Amniotic stem cell (primary cell): ENCODE results near the gene HAP1.
"Not testable (repeated sequence)": the region's sequence is repeated elsewhere in the genome, so short reads cannot be mapped to it uniquely, and the experiment has no call there.

Experiments used
- DNase-seq: peaks from one replicate; lab custom pipeline; 2025; lab: John Stamatoyannopoulos, UW

HAP1 gene, protein sequence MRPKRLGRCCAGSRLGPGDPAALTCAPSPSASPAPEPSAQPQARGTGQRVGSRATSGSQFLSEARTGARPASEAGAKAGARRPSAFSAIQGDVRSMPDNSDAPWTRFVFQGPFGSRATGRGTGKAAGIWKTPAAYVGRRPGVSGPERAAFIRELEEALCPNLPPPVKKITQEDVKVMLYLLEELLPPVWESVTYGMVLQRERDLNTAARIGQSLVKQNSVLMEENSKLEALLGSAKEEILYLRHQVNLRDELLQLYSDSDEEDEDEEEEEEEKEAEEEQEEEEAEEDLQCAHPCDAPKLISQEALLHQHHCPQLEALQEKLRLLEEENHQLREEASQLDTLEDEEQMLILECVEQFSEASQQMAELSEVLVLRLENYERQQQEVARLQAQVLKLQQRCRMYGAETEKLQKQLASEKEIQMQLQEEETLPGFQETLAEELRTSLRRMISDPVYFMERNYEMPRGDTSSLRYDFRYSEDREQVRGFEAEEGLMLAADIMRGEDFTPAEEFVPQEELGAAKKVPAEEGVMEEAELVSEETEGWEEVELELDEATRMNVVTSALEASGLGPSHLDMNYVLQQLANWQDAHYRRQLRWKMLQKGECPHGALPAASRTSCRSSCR

DNA sequence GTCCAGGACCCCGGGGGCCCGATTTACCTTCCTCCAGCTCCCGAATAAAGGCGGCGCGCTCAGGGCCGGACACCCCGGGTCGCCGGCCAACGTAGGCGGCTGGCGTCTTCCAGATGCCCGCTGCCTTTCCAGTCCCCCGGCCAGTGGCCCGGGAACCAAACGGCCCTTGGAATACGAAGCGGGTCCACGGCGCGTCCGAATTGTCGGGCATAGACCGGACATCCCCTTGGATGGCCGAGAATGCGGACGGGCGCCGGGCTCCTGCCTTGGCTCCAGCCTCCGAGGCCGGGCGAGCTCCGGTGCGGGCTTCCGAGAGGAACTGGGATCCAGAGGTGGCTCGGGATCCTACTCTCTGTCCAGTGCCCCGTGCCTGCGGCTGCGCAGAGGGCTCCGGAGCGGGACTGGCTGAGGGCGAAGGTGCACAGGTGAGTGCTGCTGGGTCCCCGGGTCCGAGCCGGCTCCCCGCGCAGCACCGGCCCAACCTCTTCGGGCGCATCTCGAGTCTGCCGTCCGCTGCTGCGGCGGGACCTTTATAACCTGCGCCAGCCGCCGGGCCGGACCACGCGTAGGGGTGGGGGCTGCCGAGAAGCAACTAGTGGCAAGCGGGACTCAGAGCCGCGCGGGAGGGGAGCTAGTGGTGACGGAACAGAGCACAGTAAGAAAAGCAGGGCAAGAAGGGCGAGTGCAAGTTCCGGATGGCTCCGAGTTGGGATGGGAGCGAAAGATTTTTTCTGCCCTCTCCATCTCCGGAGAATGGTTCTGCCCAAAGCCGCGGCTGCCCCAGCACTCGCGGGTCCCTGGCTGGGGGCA, at the start of gene HAP1:
Gene HAP1 (minus strand): TSS at position 505 of the 810 bp plus-strand sequence. CDS start 9 bp downstream, at position 496.
- no peak for DNase-seq

DNA sequence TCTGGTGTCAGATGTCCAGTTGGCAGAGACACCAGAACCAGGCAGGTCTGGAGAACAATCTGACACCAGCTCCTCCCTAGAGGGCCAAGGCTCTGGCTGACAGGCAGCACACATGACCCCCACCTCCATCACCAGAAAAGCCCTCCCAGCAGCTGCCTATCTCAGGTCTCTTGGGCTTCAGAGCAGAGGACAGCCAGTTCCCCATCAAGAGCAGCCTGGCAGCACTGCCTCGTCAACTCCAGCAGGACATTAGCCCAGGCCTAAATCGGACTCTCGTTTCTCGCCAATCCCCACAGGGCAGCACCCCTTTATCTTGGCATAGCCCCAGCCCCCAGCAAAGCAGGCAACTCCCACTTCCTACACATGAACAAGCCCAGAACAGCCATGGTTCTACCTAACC, 47.7 kb upstream of the HAP1 start:
- DNase-seq: no peak

DNA sequence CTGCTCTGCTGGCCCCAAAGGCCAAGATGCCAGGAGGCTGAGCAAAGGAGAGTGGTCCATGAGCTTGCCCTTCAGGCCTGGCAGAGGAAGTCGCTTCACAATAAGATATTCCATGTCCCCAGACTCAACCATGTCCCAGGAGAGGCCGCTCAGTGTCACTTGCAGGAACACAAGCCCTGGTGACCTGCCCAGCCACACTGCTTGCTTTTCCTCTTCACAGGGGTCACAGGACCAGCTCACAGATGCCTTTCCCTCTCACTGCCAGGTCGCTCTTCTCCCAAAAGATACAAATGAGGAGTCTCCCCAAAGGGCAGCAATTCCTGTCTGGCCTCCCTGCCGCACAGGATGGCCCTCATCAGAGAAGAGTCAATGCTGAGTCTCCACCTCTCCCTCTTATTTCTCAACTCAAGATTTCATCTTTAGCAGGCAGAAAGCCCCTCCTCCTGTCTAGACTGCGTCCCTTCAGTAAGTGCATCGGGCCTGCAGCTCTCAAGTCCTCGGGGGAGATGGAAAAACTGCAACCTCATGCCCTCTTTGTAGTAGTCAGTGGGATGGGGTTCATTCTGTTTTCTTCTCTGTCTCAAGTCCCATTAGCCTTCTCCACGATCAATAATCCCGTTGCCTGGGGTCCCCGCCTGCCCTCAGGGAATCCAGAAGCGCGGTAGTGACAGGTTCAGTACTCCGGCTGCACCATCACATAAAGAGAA, 47.1 kb upstream of the HAP1 start:
- no peak for DNase-seq

DNA sequence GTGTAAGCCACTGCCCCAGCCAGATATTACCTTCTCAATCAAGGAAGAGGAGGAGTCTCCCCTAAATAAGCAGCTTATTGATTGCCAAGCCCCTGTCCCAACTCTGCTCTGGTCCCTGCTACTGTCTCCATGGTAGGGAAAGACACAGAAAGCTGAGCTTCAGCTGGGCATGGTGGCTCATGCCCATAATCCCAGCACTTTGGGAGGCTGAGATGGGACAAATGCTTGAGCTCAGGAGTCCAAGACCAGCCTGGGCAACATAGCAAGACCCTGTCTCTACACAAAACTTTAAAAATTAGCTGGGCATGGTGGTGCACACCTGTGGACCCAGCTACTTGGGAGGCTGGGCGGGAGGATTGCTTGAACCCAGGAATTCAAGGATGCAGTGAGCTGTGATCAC, 45.5 kb upstream of the HAP1 start:
- no peak for DNase-seq

DNA sequence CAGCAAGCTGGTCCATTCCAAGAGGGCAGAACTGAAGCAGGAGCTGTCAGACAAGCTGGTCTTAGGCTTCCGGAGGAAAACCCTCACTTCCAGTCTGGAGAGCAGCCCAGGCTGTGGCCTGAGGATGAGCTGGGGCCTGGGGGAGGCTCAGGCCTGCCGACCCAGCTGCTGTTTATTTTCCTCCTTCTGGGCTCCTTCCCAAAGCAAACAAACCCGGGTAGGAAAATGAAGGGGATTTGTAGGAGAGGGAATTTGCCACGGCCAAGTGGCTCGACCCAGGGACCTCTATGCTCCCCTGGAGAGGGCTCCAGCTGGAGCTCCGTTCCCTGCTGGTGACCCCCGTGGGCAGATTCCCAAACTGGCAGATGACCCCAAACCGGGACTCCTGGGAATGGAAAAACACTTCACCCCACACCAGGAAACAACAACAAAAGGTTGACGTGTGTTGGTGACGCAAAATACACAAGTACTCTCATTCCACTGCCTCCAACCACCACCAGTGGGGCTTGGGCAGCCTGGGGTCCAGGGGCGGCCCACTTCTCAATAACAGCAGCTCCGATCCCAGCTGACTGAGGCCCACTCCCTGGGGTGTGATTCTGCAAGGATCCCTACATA, 43.2 kb upstream of the HAP1 start:
- DNase-seq: peak; percentile 54

DNA sequence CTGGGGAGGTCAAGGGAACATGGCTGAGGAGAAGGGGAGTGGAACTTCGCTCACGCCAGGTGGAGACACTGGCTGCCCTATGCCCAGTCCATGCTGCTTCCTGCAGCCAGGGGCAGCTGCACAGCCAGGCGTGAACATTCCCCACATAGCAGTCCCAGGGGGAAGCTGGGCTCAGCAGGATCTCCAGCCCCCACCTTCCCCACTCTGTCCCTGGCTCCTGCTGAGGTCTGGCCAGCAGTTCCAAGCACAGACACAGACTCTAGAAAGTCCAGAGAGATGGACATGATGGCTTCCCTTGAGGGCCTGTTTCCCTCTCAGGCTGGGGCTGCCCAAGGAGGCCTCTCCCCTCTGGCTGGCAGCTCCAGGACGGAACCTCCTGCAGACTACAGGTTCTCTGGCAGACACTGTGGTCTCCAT, 42.7 kb upstream of the HAP1 start:
- no peak for DNase-seq

DNA sequence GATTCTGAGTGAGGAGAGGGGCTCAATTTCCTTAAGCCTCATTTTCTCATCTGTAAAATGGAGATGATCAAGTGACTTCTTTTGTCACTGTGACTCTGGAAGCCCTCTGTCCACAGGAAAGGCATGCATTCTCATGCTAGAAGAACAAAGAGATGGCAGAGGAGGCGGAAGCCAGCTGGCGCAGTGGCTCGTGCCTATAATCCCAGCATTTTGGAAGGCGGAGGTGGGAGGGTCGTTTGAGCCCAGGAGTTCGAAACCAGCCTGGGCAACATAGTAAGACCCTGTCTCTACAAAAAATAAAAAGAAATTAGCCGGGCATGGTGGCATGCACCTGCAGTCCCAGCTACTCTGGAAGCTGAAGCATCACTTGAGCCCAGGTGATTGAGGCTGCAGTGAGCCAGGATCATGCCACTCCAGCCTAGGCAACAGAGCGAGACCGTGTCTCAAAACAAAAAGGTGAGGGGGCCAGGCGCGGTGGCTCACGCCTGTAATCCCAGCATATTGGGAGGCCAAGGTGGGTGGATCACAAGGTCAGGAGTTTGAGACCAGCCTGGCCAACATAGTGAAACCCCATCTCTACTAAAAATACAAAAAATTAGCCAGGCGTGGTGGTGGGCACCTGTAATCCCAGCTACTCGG, 41.9 kb upstream of the HAP1 start:
- DNase-seq: not testable (repeated sequence)

DNA sequence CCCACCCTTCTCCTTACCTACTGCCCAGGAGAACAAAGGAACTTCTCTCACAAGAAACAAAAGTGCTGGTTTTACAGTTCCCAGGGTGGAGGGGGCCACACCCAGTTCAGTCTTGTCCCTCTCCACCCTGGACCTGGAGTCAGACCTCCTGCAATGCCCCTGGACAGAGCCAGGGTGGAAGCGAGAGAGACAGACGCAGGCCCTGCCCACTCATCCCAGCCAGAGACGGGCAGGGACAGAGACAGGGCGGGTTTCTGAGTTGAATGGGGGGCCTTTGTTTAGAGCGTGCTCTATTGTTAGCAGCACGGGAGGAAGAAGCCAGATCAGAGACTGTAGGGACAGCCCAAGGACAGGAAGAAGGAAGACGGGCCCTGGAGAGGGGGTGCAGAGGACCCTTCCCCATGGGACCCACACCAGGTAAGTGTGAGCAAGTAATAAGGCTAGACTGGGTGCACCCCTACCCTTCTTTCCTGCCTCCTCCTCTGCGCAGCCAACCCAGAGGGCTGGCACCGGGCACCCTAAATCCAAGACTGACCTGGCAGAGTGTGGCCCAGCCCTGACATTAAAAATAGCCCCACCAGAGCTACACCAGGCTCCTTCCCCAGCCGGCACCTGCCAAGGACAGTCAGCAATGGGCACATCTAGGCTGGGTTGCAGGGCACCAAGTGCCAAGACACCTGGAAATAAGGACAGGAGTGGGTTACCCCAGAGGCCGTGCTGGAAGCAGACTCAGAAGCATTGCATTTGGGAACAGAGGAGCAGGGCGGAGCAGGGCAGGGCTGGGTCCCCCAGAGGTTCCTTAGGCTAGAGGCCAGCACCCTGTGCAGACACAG, 41.2 kb upstream of the HAP1 start:
- DNase-seq: no peak

DNA sequence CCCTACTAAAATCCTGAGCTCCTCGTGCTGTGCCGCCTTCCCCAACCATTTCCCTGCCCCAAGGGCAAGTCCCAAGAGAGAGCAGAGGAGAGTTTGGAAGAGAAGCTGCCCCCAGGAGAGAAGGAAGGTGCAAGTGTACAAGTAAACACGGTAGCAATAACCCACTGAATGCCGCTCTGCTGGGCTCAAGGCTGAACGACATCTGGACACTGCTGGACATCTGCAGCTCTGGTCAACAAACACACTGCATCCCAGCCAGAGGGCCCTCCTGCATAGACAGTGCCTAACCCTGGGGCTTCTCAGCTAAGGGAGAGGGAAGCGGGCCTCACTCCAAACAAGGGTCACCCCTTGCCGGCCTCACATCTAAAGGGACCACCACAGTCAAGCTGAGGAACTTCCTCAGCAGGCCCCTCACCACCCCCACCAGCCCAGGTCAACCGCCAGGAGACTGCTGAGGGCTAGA, 39.3 kb upstream of the HAP1 start:
- no peak for DNase-seq

DNA sequence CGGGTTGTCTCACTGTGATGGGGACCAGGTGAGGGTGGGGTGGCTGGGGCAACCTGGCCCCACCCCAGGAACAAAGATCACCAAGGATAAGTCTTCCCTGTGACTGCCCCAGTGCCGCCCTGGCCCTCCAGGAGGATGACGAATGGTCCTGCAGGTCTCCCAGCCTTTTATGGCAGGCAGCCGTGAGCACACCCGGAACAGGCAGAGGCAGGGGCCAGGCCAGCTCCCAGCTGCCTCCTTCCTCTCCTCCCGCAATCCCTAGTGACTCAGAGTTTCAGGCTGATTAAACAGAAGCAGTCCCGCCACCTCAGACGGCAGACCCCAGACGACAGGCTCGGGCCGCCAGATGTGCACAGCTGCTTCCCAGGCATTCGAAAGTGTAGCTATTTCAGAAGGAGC, 38.7 kb upstream of the HAP1 start:
- DNase-seq: peak; percentile 34

DNA sequence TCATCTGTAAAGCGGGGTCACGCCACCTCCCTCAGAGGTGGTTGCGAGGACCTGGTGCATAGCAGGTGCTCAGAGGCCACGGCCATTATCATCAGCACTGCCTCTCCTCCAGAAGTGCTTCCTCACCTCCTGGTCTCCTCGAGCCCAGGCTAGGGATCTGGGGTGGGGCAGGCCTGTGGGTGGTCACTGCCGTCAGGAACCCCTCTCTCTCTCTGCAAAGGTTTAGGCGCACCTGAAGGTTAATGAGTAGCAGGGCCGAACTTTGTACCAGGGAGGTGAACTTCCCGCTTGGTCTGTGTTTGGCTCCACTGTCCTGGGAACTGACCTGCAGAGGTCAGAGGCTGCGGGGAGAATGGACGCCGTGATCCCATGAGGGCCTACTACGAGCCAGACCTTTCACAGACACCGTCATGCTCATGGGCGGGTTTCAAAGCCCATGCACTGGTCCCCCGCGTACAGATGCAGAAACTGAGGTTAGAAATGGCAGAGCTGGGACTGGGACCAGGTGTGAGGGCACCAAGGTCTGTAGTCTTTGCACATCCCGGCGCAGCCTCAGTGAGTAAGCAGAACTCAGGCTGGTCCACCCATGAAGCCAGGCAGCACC, 38.2 kb upstream of the HAP1 start:
- no peak for DNase-seq

DNA sequence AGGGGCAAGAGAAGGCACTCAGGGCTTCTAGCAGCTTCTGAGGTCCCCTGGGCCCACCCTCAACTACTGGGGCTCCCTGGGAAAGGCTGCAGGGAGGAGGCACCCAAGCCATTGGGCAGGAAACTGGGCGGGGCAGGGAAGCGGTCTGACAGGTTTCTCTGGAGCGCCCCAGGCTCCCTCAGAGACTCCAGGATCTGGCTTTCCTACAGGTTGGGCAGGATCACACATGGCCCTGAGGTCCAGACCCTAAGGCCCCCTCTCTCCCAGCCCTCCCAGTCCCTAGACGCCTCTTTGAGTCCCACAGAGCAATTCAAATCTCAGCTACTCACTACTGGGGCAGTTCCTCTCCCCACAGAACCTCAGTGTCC, 37.8 kb upstream of the HAP1 start:
- DNase-seq: no peak

DNA sequence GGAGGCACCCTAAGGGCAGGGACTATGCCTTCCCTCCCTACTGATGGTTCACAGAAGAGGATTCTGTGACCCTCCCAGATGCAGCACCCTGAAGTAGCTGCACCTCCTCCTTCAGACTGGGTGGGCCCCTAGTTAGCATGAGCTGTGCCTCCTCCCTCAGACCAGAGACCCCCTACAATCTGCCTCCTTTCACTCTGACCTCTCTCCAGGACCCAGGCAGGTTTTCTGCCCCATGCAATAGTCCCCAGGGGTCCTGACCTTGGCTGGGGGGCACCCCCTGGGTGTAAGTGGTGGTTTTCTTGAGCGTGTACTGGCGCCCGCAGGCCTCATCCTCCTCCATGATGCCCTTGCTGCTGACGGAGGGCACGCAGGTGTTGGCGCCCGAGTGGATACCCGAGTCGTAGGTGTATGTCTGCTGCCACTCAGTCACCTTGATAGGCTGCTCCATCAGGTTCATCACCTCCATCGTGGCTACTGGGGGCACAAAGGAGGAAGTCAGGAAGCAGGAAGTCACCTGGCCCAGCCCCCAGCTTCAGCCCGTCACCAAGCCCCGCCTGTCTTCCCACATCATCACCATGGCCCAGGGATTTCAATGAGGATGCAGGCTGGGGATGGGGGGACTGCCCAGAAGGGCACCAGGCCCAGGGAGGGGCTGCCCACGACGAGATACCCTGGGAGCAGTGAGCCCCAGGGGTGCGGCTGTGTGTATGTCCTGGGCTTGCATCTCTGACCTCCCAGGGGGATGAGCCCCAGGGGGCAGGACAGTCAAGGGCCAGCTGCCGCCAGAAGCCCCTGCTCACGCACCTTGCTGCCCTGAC, 37.2 kb upstream of the HAP1 start:
- no peak for DNase-seq

DNA sequence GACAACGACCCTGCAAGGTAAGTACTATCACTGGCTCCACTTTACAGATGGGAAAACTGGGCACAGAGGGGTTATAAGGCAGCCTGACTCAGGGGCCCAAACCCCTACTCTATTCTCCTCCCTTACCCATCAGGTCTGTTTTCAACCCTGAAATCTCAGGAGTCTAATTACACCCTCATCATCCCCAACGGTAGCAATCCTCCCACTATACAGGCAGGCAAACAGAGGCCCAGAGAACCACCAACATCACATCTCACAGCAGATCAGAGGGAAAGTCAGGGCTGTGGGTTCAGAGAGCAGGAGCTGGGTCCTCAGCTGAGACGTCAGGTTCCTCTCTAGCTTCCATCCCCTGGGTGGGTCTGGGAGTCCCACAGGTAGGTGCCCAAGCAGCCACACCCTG, 35.5 kb upstream of the HAP1 start:
- DNase-seq: no peak

DNA sequence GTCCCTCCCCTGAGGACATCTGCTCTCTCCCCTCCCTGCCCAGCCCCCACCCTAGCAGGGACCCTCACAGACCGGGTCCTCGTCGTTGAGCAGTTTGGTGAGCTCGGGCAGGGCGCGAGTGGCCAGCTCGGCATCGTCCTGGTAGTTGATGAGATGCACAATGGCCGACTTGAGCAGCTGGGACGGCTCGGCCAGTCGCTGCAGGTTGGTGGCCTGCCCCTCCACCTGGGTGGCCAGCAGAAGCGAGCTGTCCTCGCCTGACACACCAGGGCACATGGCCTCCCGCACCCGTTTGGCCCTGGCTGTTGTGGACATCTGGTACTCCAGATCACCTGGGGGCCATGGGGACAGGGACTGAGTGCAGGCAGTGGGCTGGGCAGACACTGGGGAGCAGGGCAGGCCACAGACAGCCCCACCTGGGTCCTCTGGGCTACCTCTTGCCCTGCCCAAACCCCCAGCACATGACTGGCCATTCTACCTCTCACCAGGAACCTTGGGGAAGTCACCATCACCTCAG, 35.0 kb upstream of the HAP1 start:
- no peak for DNase-seq

DNA sequence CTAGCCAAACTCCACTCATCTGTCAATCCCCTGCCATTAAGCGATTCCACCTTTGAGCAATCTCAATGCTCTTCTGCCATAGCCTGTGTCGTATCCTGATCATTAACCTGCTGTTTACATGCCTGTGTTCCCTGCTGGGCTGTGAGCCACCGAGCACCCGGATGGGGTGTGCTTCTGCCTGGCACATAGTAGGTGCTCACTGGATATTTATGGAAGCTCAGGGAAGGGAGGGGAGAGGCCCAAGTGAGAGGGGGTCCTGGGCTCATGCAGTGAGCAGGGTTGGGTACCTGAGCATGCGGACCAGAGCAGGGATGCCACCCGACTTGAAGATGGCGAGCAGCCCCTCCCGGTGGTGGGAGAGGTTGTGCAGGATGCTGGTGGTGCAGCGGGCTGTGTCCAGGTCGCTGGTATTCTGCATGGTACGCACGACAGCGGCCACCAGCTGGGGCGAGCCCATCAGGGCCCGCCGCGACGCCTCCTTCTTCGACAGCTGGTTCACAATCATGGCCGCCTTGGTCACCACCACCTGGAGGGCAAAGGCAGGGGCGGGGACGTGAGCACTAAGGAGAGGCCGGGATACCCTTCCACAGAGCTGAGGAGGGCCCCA, 34.3 kb upstream of the HAP1 start:
- DNase-seq: no peak

DNA sequence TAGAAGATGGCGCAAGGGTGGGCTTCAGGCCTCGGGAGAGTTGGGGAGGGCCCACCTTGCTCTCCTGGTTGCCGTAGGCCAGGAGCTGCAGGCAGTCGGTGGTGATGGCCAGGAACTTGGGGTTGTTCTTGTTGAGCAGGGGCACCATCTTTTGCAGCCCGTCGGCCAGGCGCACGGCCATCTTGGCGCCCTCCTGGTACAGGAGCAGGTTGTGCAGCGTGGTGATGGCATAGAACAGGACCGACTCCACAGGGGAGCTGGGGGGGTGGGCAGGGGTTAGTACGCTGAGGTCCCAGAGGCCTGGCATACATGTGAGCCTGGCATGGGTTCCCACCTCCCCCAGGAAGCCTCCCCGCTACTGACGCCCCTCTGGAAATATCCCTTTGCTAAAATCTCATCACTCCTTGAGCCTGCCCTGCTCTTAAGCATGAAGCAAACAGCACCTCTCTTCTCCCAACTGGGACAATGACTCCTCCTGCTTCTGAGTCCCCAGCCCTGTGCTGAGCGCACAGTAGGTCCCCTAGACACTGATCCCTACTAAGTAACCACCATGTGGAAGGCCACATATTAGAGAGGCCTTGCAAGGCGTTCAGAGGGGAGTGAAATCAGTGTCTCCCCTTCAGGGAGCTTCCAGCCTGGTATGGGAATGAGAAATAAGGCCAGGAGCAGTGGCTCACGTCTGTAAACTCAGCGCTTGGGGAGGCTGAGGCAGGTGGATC, 33.0 kb upstream of the HAP1 start:
- DNase-seq: no peak

DNA sequence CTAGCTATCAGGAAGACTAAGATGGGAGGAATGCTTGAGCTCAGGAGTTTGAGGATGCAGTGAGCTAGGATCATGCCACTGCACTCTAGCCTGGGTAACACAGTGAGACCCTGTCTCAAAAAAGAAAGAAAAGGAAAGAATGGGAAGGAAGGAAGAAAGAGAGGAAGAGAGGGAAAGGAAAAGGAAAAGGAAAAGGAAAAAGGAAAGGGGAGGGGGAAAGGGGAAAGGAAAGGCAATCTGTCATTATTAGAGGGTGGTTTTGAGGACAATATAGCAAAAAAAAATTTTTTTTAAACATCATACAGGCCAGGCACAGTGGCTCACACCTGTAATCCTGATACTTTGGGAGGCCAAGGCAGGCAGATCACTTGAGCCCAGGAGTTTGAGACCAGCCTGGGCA, 31.7 kb upstream of the HAP1 start:
- DNase-seq: no peak
